ENCODE results near the gene RGS6.

DNA sequence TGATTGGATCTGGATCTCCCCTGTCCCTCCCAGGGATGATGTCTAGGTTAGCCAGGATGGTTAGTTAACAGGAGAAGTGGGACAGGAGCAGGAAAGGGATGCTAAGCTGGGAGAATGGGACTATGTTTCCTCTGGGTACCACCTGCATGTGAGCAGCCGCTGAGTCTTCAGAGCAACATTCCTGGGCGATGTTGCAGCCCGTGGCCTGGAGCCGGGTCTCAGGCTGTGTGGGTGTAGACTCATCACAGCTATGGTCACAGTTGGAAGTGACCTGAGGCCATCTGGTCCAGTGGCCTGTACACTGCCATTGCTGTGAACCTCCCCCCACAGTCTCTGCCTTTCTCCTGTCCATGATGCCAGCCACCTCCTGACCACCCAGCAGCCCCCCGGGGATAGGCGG, 539.1 kb downstream of the RGS6 start:
- TF ChIP-seq, protein P1, sequence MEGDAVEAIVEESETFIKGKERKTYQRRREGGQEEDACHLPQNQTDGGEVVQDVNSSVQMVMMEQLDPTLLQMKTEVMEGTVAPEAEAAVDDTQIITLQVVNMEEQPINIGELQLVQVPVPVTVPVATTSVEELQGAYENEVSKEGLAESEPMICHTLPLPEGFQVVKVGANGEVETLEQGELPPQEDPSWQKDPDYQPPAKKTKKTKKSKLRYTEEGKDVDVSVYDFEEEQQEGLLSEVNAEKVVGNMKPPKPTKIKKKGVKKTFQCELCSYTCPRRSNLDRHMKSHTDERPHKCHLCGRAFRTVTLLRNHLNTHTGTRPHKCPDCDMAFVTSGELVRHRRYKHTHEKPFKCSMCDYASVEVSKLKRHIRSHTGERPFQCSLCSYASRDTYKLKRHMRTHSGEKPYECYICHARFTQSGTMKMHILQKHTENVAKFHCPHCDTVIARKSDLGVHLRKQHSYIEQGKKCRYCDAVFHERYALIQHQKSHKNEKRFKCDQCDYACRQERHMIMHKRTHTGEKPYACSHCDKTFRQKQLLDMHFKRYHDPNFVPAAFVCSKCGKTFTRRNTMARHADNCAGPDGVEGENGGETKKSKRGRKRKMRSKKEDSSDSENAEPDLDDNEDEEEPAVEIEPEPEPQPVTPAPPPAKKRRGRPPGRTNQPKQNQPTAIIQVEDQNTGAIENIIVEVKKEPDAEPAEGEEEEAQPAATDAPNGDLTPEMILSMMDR (IDR thresholded peaks at IDR 0.05): no peak
- no peak for TF ChIP-seq POLR2A (IDR thresholded peaks at IDR 0.05)

Measured in thyroid gland (tissue), 4 donors.